Measurements from ENCODE around the gene MCAM.

Gene MCAM

GRCh38 chr11:119324189-119324588 is 7.3 kb upstream of the MCAM start:
- no peak for DNase-seq

- DNase-seq = peak; percentile 47 to 77 (median 72)
Measured at GRCh38 chr11:119323532-119324033, 6.7 kb upstream of the MCAM start.

- no peak for DNase-seq
Measured at GRCh38 chr11:119322921-119323531, 6.1 kb upstream of the MCAM start.

GRCh38 chr11:119322360-119322739 is 5.4 kb upstream of the MCAM start:
- no peak for DNase-seq

- DNase-seq = peak in 2 of 4 experiments; percentile 21 to 46
Measured at GRCh38 chr11:119320776-119321524, 4.0 kb upstream of the MCAM start.

DNA sequence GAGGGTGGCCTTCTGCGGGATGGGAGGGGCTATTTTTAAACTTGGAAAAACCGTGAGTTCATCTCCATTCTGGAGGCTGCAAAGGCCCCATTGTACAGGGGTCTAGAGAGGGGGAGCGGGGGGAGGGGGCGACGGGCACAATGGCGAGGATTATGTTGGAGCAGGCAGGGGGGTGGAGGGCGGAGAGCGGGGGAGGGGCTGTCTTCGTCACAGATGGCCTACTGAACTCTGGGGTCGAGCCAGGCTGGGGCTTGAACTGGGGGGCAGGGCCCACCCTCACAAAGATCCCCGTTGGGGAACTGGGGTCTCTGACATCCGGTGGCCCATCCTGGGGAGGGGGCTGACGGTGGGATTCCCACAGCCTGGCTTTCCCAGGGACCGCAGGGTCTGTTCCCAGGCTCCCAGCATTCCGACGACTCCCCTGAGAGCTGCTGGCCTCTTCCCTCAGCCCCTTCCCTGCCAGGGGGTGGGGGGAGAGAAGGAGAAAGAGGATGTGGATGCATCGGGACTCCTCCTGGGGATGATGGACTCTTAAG is 3.4 kb upstream of the MCAM start:
- DNase-seq = no peak

GRCh38 chr11:119319700-119320239 is 2.8 kb upstream of the MCAM start:
- no peak for DNase-seq

DNA sequence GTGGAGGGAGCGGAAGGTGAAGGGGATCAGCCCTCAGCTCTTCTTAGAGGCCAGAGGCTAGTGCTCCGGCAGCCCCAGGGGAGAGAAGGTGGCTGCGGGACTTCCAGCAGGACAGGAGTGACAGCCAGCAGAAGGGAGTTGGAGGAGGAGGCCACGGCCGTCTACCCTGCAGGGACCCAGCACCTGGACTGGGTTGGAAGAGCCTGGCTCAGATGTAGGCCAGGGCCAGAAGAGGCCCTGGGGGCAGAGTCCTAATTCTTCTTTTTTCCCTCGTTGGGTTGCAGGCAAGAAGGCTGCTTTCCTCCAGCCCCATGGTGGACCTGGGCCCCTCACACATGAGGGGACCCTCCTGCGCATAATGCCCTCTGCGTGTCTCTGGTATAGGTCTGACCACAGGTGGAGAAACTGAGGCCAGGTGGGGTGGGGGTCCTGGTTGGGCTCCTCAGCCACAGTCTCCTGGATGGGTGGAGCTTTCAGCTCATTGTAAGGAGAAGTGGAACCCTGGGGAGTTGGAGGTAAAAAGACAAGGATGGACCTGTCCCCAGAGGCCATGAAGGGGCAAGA is 2.3 kb upstream of the MCAM start:
- no peak for DNase-seq

DNA sequence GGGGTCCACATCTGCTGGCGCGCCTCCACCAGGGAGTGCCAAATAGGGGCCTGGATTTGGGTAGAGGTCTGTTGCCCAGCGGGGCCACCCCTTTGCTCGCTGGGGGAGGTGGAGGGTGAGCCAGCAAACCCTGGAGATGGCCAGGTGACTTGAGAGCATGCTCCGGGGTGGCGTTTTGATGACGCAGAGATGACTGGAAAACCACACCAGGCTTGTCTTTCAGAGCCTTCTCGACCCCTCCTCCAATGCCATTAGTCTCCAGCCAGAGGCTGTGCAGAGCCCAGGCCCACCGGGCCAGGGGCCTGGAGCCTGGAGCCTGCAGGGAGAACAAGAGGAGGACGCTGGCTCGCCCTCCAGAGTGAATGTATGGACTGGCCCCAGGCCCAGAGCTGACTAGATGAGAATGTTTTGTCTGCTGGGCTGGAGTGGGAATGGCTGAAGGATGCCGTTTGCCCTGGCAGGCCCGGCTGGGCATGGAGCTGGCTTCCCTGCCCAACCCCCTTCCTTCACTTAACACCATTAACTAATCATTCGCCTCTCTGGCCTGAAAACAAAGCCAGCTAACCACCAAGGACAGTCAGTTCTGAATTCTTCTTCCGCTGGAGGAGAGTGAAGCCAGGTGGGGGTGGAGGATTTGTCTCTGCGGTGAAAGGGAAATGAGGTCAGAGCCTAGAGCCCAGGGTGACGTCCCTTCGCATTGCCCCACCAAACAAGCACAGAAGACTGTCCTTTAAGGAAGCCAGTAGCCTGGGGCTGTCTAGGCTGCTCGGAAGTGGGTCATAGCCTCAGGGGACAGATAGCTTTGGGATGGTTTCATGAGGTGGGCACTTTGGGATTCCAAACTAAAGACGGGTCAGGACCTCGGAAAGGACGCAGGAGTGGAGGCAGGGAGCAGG is 1.6 kb upstream of the MCAM start:
- no peak for DNase-seq

GRCh38 chr11:119317592-119318239 is 786 bp upstream of the MCAM start:
- DNase-seq = no peak

DNA sequence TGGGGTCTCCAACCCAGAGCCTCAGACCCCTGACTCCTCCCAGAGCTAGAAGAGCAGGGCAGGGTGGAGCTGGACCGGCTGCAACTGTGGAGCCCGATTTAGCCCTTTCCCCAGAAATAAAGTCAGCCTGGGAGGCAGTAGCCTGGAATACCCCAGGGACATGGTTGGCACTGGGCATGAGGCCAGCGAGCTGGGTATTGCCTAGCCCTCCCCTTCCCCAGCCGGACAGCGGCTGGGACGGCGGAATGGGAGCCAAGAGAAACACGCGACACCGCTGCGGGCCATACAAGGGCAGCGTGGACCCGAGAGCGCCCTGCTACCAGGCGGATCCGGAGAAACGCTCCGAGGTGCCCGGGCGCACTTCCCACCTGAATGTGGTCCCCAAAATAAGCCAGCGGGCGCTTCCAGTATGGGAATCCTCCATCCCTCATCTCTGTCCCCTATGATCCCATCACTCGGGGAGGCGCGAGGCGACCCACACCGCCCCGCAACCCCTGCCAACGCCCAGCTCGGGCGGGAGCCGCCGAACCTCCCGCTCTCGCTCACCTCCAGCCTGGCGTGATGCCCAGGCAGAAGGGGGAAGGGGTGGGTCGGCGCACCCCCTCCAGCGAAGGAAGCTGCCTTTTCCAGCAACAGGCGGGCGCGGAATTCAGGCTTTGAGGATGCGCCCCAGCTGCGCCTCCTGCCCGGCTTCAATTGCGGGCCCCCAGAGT is 758 bp downstream of the MCAM start:
- no peak for DNase-seq

DNA sequence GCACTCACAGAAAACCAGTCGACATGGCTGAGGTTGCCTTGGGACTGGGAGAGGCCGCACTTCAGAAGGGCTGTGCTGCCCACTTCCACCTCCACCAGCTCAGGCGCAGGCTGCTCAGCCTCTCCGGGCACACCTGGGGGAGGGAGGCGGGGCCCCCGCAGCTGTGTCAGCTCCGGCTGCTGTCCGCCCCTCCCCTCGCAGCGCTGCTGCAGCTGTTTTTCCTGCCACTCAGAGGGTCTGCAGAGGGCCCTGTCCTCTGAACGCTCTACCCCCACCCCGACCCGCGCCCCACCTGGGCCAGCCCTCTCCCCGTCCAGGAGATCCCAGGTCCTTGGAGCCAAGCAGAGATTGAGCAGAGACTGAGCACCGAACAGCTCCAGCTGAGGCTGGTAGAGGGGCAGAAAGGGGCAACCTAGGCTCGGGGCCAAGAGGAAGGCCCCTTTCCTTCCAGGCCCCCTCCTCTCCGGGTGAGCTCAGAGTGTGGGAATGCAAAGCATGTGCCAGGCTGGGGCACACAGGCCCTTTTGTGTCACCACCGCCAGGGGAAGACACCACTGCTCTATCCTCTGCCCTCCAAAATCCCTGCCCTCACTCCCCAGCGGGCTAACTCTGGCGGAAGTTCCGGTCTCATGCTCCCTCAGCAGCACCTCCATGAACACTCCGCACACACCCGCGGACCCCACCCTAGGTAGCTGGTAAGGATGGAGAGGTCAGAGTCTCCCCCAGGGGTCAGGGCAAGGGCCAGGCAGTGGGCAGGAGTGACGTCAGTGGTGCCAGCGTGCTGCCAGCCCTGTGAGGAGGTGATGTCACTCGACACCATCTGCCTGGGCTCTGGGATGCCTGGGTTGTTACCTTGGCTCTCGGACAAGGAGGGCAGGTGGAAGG is 1.6 kb downstream of the MCAM start:
- DNase-seq = peak in 2 of 4 experiments; percentile 21 to 58

GRCh38 chr11:119314726-119315125 is 2.2 kb downstream of the MCAM start:
- DNase-seq = no peak

DNA sequence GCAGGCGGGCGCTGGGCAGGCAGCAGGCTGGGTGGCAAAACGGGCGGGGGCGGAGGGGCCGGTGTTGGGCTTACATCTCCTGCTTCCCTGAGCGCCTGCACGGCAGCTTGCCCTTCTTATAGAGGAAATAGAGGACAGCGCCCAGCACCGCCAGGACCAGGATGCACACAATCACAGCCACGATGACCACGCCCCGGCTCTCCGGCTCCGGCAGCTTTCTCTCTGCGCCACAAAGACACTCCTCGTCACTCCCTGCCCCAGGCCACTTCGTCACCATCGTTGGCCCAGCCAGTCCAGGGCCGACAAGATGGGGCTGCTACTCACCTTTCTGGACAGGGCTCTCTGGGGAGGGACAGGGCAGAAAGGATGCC is 6.3 kb downstream of the MCAM start:
- no peak for DNase-seq

- no peak for DNase-seq
Measured at GRCh38 chr11:119309953-119310681, 6.8 kb downstream of the MCAM start.

- no peak for DNase-seq
Measured at GRCh38 chr11:119309411-119309810, 7.5 kb downstream of the MCAM start.

DNA sequence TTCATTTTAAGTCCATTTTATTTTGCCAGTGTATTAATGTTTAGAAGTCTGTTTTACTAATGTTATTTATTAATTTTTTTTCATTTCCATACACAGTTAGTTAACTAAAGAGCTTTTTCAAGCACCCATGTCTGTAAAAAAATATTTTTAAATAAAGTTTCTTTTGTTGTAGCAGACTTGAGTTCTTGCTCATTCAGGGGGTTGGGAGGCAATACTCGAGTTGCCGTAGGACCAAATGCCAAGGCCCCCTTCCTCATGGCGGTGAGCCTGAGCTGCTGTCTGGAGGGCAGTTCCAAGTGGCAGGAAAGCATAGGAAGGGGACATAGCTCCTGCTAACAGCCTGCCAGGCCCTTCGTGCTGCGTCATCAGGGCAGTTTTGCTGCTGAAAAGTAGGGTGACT is 9.0 kb downstream of the MCAM start:
- no peak for DNase-seq

DNA sequence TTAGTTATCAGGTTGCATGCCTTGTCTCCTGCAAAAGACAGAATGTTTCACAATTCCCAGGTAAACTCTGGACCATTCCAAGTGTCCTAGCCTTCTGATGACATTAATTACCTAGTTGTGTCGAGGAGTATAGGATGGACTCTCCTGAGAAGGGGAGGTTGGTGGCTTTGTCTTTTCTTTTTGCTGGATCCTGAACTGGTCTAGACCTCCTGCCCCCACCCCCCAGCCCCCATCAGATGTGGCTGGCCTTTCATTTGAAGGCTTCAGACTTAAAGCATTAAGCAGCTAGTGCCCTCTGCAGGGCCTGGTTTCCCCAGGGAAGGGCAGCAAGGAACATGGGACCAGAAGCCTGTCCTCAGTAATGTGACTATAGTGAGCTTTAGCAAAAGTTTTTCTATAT is 9.7 kb downstream of the MCAM start:
- no peak for DNase-seq

DNA sequence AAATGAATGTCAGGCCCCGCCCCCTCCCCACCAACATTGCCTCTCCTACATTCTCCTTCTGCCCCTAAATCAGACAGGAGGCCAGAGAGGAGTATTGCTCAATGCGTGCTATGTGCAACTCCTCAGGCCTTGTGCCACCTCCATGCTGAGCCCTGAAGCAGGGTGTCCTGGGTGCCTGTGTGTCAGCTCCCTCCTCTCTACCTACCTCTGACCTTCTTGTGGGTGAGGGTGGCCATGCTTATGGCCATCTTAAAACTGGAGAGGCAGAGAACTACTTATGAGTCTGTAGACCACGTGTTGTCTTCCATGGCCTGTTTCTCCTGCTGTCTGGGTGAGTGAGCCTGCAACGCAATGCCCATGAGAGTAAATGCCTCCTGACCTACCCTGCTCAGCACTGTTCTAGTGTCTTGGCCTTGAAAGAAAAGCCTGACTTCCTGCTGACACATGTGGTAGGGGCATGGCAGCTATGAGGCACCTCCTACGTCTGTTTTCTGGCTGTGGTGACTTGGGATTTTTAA is 10.5 kb downstream of the MCAM start:
- peak in 2 of 4 experiments; percentile 21 to 25 for DNase-seq

Measured in activated naive CD4-positive, alpha-beta T cell (primary cell).